Natural killer cell (primary cell): ENCODE measurements around the gene HACE1. TPM values are rescaled to one million over a fixed set of nuclear protein-coding genes. Genes with fewer than 3 reads are reported as not detected.
"Not testable (repeated sequence)": the region's sequence is repeated elsewhere in the genome, so short reads cannot be mapped to it uniquely, and the experiment has no call there.

Source experiments
- ATAC-seq, 3 donors: fragments of 150-1000 bp in 2 of 3; fragments of 200-7000 bp in 1 of 3; cut with Tn5 transposase; 1 replicate in 1 of 3; 2 replicates in 2 of 3; pipeline ENCODE4 v1.10.0; 2021; ENCODE audit warnings: mild to moderate bottlenecking in 2 of 3, moderate library complexity in 2 of 3
- DNase-seq, 2 donors: peaks; one replicate each; pipeline versions ENCODE4 v3.0.0 to v3.0.0-alpha.2; 2013 to 2021; ENCODE audit warnings: mixed read lengths in 1 of 2
- H3K27ac ChIP-seq: one replicate; pipeline ENCODE4 v1.5.1; 2013; ENCODE audit warnings: mild to moderate bottlenecking, low read length
- H3K27me3 ChIP-seq: one replicate; pipeline ENCODE4 v1.6.1; 2013; ENCODE audit warnings: low read length; ENCODE audit not compliant: control insufficient read depth, insufficient read depth
- H3K36me3 ChIP-seq: one replicate; pipeline ENCODE4 v1.6.1; 2013; ENCODE audit warnings: low read length; ENCODE audit not compliant: control insufficient read depth, insufficient read depth
- H3K4me1 ChIP-seq: one replicate; pipeline ENCODE4 v1.6.1; 2013; ENCODE audit warnings: low read length; ENCODE audit not compliant: control insufficient read depth, insufficient read depth
- H3K4me3 ChIP-seq: one replicate; pipeline ENCODE4 v1.5.1; 2013; ENCODE audit warnings: low read length
- H3K9me3 ChIP-seq: one replicate; pipeline ENCODE4 v1.6.1; 2013; ENCODE audit warnings: low read length; ENCODE audit not compliant: control insufficient read depth, insufficient read depth
- H3K27ac Mint-ChIP-seq, 2 donors: one replicate each; pipeline ENCODE4 v1.8.0; 2022; ENCODE audit warnings: mild to moderate bottlenecking in 2 of 2, mixed read lengths in 2 of 2, moderate library complexity in 1 of 2
- H3K27me3 Mint-ChIP-seq, 2 donors: one replicate each; pipeline ENCODE4 v1.8.0; 2022; ENCODE audit warnings: low read depth in 2 of 2, mixed read lengths in 2 of 2
- H3K36me3 Mint-ChIP-seq: one replicate; pipeline ENCODE4 v1.8.0; 2022; ENCODE audit warnings: mixed read lengths
- H3K4me1 Mint-ChIP-seq, 2 donors: one replicate each; pipeline ENCODE4 v1.8.0; 2022; ENCODE audit warnings: mixed read lengths in 2 of 2
- H3K4me3 Mint-ChIP-seq: one replicate; pipeline ENCODE4 v1.8.0; 2022; ENCODE audit warnings: mild to moderate bottlenecking, moderate library complexity, mixed read lengths
- H3K9me3 Mint-ChIP-seq, 2 donors: one replicate each; pipeline ENCODE4 v1.8.0; 2022; ENCODE audit warnings: mixed read lengths in 2 of 2
- CTCF ChIP-seq: fragments of 200-600 bp; IDR thresholded peaks from one replicate; pipeline ENCODE4 v1.8.0; 2022; ENCODE audit warnings: antibody characterized with exemption
- WGBS: methylation state at CpG from one replicate; pipeline ENCODE4 v1.1.7; 2013; ENCODE audit warnings: missing lambda C conversion rate; ENCODE audit not compliant: insufficient coverage; 5-methylcytosine and 5-hydroxymethylcytosine counted together
- intact Hi-C: fragments of 100-400 bp; cut with micrococcal nuclease; formaldehyde crosslinking; loops from one replicate; pipeline ENCODE4 v1.14.2; 2022
- total RNA-seq, 4 donors: library from RNA; stranded (reverse); fragments of 120-200 nt in 1 of 4; gene quantifications; one replicate each; pipeline versions ENCODE4 v1.2.3 to v1.2.4, GENCODE V29; 2013 to 2022

The HACE1 gene
- total RNA-seq, 3 donors from 2014 or later (not counting 1 experiment from before 2014, with no cell fraction given): 9.6 to 12.6 (median 9.8) TPM

GRCh38 chr6:104737567-104737966 is 122.2 kb downstream of the HACE1 start:
- H3K36me3 Mint-ChIP-seq, intact Hi-C loops, H3K27me3 ChIP-seq, H3K27ac Mint-ChIP-seq, H3K4me1 ChIP-seq, H3K9me3 ChIP-seq, H3K4me1 Mint-ChIP-seq, H3K36me3 ChIP-seq, ATAC-seq, H3K9me3 Mint-ChIP-seq, H3K27ac ChIP-seq, DNase-seq, H3K4me3 ChIP-seq, H3K27me3 Mint-ChIP-seq, H3K4me3 Mint-ChIP-seq: not testable (repeated sequence)
- WGBS: 93% methylated on average over 12 of the region's 16 CpGs

- no peak for ATAC-seq
- Histone ChIP-seq H3K27ac (no peak overlapping the region), H3K36me3 (no peaks in the 10 kb centered on the region), H3K4me3 (no peak overlapping the region), H3K4me1 (no peaks in the 10 kb centered on the region), H3K9me3 (no peaks in the 10 kb centered on the region), H3K27me3 (no peaks in the 10 kb centered on the region)
- Mint-ChIP-seq H3K9me3 (no peaks in the 10 kb centered on the region), H3K27me3 (no peaks in the 10 kb centered on the region), H3K4me1 (no peaks in the 10 kb centered on the region), H3K4me3 (no peak overlapping the region), H3K27ac (no peak overlapping the region), H3K36me3 (no peaks in the 10 kb centered on the region)
- no peak for TF ChIP-seq CTCF
- intact Hi-C loops: no loop called here
- DNase-seq: no peak
- no CpG with 5 or more reads among the region's 1 CpG for WGBS
Measured at GRCh38 chr6:104736545-104736944, 123.2 kb downstream of the HACE1 start.

GRCh38 chr6:104730450-104730849 is 129.3 kb downstream of the HACE1 start:
- H3K4me3 Mint-ChIP-seq: no peak overlapping the region
- no peaks in the 10 kb centered on the region for H3K4me1 ChIP-seq
- TF ChIP-seq CTCF: no peak
- no peaks in the 10 kb centered on the region for H3K4me1 Mint-ChIP-seq
- no peak overlapping the region for H3K27ac ChIP-seq
- no peak for ATAC-seq
- H3K36me3 ChIP-seq: no peaks in the 10 kb centered on the region
- H3K27ac Mint-ChIP-seq: no peak overlapping the region
- DNase-seq: no peak
- no peaks in the 10 kb centered on the region for H3K9me3 Mint-ChIP-seq
- intact Hi-C loops: no loop called here
- WGBS: 100% methylated on average over 1 of the region's 2 CpGs
- no peak overlapping the region for H3K4me3 ChIP-seq
- no peaks in the 10 kb centered on the region for H3K9me3 ChIP-seq
- no peaks in the 10 kb centered on the region for H3K27me3 ChIP-seq
- no peaks in the 10 kb centered on the region for H3K36me3 Mint-ChIP-seq
- H3K27me3 Mint-ChIP-seq: no peaks in the 10 kb centered on the region

- intact Hi-C loops: no loop called here
Measured at GRCh38 chr6:104729433-104729832, 130.3 kb downstream of the HACE1 start.

More at GRCh38 chr6:104729433-104729832, 130.3 kb downstream of the HACE1 start:
- Histone ChIP-seq H3K36me3 (no peaks in the 10 kb centered on the region), H3K4me3 (no peak overlapping the region), H3K4me1 (no peaks in the 10 kb centered on the region), H3K27me3 (no peaks in the 10 kb centered on the region), H3K27ac (no peak overlapping the region), H3K9me3 (no peaks in the 10 kb centered on the region)
- Mint-ChIP-seq H3K27me3 (no peaks in the 10 kb centered on the region), H3K27ac (no peak overlapping the region), H3K4me1 (no peaks in the 10 kb centered on the region), H3K9me3 (no peaks in the 10 kb centered on the region), H3K4me3 (no peak overlapping the region), H3K36me3 (no peaks in the 10 kb centered on the region)
- TF ChIP-seq CTCF: no peak
- no peak for DNase-seq
- ATAC-seq: no peak
